ENCODE results near the gene IFI30. TPM values are rescaled to one million over a fixed set of nuclear protein-coding genes. Genes with fewer than 3 reads are reported as not detected.

Gene IFI30
- total and polyA plus RNA-seq, 2 experiments from 2014 or later: 27.4 to 34.4 TPM

- TF ChIP-seq REST (IDR thresholded peaks at IDR 0.05; ENCODE audit: unreplicated experiment) (no peak), CREB1 (CRISPR knock-in tag; IDR thresholded peaks at IDR 0.05; ENCODE audit: low read depth) (no peak), CTCF (conservative IDR thresholded peaks at IDR 0.05; ENCODE audit: low read depth in 2 of 2) (no peak), ZNF331 (CRISPR knock-in tag; IDR thresholded peaks at IDR 0.05; ENCODE audit: low read depth) (no peak), ETS1 (IDR thresholded peaks at IDR 0.05) (no peak), ZNF114 (CRISPR knock-in tag; IDR thresholded peaks at IDR 0.05) (no peak), EZH2phosphoT487 (IDR thresholded peaks at IDR 0.05; ENCODE audit: unreplicated experiment) (no peak), JUNB (IDR thresholded peaks at IDR 0.05; ENCODE audit: unreplicated experiment) (no peak)
These were observed 13.1 kb upstream of the IFI30 start (continued) for GRCh38 chr19:18160493-18160970.

GRCh38 chr19:18160971-18161635 is 12.5 kb upstream of the IFI30 start:
- Histone ChIP-seq H3K4me1 (ENCODE audit: insufficient read depth) (peaks cover 10% of the 10 kb centered on the region; the same call in 1 of the 2 replicates), H3K27ac (ENCODE audit: low read depth) (no peak overlapping the region), H3K79me2 (replicated peaks; ENCODE audit: insufficient read depth) (no peaks in the 10 kb centered on the region), H3K36me3 (ENCODE audit: insufficient read depth) (peaks cover 4% of the 10 kb centered on the region; the same call in 1 of the 2 replicates), H4K20me1 (replicated peaks; ENCODE audit: insufficient read depth) (no peaks in the 10 kb centered on the region; the same call in none of the 2 replicates), H2AFZ (no peak overlapping the region), H3K4me2 (peak overlapping the region; percentile 57; the same call in 1 of the 2 replicates), H3K9me2 (ENCODE audit: insufficient read depth) (no peaks in the 10 kb centered on the region), H3K27me3 (ENCODE audit: insufficient read depth) (no peaks in the 10 kb centered on the region), H3K4me3 (peak overlapping the region; percentile 42; the same call in 1 of the 2 replicates), H3F3A (replicated peaks; ENCODE audit: low read depth) (peaks cover 9% of the 10 kb centered on the region)
- TF ChIP-seq ZNF114 (CRISPR knock-in tag; IDR thresholded peaks at IDR 0.05) (no peak), REST (IDR thresholded peaks at IDR 0.05; ENCODE audit: unreplicated experiment) (no peak), CTCF (conservative IDR thresholded peaks at IDR 0.05; ENCODE audit: low read depth in 2 of 2) (peak in 1 of 2 experiments; percentile 78; a peak in 2 of 4 replicates), STAT1 (IDR thresholded peaks at IDR 0.05; ENCODE audit: unreplicated experiment) (no peak), CREB1 (CRISPR knock-in tag; IDR thresholded peaks at IDR 0.05; ENCODE audit: low read depth) (no peak), JUNB (IDR thresholded peaks at IDR 0.05; ENCODE audit: unreplicated experiment) (no peak)
- Mint-ChIP-seq H3K4me1 (peaks cover 11% of the 10 kb centered on the region), H3K9me3 (no peaks in the 10 kb centered on the region), H3K36me3 (ENCODE audit: low read depth) (peaks cover 31% of the 10 kb centered on the region), H3K4me3 (0 out of 3 replicates have a peak overlapping the region, but pooled peaks have one; percentile 38), H3K27ac (peak overlapping the region; percentile 40; the same call in 1 of the 2 replicates), H3K27me3 (ENCODE audit: insufficient read depth, low read depth, poor library complexity) (peaks cover 11% of the 10 kb centered on the region)
- DNase-seq (ENCODE audit: low spot score) (peak; percentile 82), ATAC-seq (peak; percentile 85)

Data from GM23338 (cell line).